CD4-positive, alpha-beta T cell treated with Interleukin-6 for 4 hours (primary cell): ENCODE data around the gene LRRC2.
"Not testable (repeated sequence)": the region's sequence is repeated elsewhere in the genome, so short reads cannot be mapped to it uniquely, and the experiment has no call there.

Experiments
- DNase-seq: peaks from one replicate; pipeline ENCODE4 v3.0.0-alpha.2; 2020; ENCODE audit warnings: mixed read lengths

The LRRC2 gene

DNA sequence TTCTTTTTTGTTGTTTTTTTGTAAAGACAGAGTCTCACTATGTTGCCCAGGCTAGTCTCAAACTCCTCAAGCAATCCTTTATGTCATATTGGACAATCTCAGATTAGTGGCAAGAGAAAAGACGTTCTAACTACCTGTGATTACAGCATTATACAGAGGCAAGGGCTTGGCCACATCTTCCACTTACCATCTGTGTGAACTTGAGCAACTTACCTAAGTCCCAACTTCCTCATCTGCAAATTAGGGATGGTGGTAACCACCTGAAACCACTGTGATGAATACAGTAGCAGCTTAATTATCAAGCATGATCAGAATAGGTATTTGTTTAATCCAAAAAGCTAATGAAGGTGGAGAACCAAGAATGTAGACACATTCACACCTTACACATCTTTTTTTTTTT is 16.1 kb downstream of the LRRC2 start:
- no peak for DNase-seq

DNA sequence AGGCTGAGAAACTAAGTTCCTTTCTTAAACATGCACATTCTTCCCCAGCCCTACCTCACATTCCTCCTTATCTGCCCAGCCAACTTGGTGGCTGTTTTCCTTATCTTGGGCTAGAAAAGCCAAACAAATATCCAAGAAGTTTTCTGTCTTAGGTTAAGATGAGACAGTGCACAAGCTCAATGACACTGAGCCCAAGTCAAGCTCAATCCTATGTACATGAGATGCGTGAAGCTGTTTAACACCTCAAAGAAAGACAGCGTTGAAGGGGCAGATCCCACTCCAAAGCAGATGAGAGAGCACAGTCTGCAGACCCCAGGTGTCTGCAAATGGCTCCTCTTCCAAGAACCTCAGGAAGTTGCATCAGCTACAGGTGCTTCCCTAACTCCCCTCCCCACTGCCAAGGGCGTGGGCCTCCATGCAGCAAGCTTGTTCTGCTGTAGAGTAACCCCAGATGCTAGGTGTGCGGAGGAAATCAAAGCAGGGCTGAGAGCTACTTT is 16.6 kb downstream of the LRRC2 start:
- DNase-seq, result no peak

DNA sequence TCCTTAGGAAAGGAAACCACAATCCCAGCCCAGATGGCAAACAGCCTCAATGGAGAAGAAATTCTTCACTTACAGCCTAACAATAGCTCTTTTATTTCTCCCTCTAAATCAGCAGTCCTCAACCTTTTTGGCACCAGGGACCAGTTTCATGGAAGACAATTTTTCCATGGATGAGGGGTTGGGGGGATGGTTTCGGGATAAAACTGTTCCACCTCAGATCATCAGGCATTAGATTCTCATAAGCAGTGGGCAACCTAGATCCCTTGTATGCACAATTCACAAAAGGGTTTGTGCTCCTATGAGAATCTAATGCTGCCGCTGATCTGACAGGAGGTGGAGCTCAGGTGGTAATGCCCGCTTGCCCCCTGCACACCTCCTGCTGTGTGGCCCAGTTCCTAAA is 17.5 kb downstream of the LRRC2 start:
- DNase-seq, result not testable (repeated sequence)

DNA sequence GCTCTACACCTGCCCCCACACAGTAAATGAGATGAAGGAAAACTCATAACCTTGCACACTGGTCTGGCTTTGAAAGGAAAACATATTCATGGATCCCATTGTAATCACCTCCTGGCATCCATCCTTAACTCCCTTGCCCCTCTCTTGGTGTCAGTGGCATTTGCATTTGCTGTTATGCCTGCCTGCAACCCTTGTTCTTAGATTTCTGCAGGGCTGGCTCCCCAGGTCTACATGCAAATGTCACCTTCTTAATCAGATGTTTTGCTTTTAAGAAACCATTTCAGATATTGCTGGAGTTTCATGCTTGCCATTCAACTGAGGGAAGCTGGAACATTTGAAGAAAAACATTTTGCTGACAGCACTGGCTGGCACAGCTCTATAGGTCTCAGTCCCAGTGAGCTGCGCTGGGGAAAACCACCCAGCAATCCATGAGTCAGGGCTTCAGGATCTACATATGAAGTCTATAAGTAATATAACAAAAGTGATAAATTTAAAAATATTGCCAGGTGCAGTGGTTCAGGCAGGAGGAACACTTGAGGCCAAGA is 19.1 kb downstream of the LRRC2 start:
- DNase-seq, result no peak

DNA sequence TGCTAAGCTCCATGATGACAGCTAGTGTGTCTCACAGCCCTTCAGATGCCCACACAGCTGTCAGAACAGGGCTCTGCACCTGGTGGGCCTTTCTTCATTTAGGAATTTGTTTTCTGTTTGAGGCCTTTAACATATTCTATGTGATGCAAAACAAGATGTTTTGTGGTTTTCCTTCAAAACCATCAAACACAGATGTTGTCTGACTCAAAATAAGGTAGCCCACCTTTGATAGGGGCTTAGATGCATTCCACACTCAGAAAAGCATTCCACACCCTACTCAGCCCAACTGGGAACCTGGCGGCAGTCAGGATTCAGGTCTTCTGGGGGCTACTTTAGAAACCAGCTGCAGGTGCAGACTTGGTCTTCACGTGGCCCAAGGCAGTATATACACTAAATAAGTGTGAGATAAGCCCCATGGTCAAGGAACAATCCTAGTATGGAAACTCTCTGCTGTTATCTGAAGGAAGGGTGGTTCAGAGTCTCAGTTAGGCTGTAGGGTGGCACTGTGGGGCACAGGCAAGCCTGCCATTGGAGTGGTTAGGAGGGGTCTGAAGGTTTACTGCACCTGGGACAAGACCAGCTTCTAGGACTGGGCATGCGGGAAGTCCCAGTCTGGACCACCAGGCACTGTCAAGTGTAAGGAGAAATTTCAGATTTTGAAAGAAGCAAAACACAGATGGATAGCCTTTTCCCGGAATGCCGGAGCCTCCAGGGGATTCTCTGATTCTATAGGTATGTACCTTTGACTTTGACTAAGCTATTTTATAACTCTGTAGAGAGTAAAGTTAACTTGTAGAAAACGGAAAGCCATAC is 20.1 kb downstream of the LRRC2 start:
- no peak for DNase-seq

DNA sequence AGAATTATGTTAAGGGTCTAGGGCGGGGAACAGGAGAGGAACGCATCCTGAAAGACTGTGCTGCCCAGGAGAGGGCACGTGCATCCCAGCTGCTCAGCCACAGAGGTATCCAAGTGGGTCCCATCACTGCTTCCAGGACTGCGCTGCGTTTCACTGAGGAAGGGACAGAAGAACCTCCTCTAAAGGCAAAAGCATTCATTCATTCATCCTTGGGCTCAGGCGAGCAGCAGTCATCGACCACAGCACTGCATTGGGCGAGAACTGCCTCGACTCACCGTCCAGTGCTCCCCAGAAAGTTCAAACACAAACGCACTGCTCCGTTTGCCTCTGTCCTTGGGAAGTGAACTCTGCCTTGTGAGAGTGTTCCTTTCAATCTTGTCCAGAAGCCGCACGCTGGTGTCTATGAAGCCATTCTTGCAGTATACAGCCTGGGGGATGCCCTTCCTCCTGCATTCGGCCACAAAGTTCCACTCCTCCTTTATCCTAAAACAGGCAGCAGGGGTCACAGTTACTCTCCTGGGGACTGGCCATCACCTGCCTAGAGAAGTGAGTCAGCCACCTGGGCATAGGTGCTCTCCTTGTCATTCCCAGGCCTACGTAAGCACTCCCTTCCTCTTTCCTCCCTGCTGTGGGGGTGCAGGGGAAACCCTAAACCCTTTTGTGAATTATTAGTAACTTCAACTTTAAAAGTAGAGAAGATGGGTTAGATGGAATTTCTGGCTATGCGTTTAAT is 21.2 kb downstream of the LRRC2 start:
- DNase-seq, result no peak

- DNase-seq, result no peak
Measured at GRCh38 chr3:46542801-46543201, 23.3 kb downstream of the LRRC2 start.

DNA sequence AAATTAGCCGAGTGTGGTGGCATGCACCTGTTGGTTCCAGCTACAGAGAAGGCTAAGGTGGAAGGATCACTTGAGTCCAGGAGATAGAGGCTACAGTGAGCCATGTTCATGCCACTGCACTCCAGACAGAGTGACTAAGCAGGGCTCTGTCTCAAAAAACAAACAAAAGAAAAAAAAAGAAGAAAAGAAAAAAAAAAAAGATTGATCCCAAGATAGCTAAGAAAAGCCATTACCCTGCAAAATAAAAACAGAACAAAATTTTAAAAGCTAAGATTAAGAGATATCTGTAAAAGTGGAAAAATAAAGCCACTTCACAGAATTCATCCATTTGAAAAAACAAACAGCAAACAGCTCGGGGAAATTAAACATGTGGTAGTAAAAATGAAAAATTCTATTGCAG is 23.8 kb downstream of the LRRC2 start:
- no peak for DNase-seq

DNA sequence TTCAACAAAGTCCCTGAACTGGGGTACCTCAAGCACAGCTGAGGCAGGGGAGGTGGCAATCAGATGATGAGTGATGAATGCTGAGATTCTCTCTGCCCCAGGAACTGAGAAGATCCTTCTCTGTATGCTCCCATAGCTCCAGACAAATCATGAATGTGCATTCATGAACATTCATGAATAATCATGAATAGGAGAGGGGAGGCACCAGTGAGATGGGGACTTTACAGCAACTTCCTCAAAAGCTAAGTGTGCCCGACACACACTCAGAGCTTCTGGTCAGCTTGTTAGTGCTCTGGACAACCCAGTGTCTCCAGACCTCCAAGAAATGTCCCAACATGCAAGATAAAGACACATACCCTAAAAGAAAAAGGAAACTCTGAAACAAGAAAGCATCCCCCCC is 24.3 kb downstream of the LRRC2 start:
- DNase-seq, result no peak

DNA sequence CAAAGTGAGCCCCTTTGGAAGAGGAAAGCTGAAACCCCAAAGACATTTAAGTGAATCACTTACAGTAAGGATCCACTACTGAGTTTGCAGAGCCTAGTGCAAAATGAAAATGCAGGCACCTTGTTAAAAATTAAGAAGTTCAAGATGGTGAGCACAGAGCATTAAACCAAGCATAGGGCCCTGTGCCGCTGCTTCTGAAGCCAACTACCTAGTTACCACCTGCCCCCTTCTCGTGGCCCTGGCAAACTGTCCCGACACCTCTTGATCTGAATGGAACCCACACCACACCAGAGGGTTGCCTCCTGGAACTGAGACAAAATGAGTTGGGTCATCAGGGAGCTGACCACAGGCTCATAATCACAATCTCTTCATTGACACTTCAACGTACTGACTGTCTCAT is 25.6 kb downstream of the LRRC2 start:
- no peak for DNase-seq

DNA sequence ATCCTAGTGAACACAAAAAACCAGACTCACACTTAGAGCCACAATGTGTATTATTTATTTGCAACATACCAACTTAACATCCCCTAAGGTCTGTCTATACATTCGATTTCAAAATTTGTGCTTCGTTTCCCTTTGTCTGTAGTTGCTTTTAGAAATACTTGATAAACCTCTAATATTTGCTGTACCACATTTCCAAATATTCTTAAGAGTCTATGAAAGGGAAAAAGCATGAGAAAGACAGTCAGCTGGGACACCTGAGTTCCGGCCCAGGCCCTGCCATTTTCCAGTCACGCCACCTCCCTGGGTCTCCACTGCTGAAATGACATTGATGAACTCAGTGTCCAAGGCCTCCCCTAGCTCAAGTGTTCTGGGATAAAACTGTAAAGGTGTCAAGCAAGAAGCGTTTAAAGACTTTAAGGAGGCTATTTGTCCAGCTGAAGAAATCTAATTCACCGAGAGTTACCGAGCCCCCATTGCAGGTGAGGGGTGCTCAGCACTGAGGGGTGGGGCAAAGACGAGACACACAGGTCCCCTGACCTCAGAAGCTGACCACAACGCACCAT is 26.6 kb downstream of the LRRC2 start:
- DNase-seq, result peak; percentile 27

GRCh38 chr3:46538803-46539442 is 27.2 kb downstream of the LRRC2 start:
- DNase-seq, result peak; percentile 94

- DNase-seq, result not testable (repeated sequence)
Measured at GRCh38 chr3:46538425-46538802, 27.7 kb downstream of the LRRC2 start.

GRCh38 chr3:46537779-46538178 is 28.3 kb downstream of the LRRC2 start:
- no peak for DNase-seq

DNA sequence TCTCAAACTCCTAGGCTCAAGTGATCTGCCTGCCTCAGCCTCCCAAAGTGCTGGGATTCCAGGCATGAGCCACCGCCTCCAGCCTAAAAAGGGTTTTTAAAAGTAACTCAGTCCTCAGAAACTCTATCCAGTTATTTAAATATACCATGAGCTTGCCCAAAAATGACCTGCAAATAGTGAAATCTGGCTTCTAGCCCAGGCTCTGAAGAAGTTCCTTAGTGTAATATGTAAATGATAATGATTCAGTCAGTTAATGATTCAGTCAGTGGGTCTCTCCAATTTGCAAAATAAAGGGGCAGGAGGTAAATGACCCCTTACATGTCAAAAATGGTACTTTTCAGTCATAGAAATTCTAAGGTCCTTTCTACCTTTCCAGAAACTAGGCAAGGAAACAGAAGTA is 28.8 kb downstream of the LRRC2 start:
- no peak for DNase-seq

DNA sequence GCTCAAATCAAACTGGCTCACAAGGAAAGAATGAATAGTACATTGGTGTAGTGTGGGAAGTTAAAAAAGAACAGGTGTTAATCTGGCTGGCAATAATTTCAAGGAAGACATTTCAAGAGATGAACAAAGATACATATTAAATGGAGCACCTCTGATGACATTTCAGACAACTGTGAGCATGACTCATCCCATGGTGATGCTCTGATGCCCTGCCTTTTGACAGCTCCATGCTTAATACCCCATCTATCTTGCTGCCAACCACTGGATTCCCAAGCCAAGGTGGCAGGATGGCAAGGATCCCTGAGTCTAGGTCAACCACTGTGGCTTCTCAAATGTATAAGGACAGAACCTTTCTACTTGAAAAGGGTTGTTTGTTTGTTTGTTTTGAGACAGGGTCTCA is 29.3 kb downstream of the LRRC2 start:
- DNase-seq, result peak; percentile 38

GRCh38 chr3:46535746-46536145 is 30.4 kb downstream of the LRRC2 start:
- no peak for DNase-seq

DNA sequence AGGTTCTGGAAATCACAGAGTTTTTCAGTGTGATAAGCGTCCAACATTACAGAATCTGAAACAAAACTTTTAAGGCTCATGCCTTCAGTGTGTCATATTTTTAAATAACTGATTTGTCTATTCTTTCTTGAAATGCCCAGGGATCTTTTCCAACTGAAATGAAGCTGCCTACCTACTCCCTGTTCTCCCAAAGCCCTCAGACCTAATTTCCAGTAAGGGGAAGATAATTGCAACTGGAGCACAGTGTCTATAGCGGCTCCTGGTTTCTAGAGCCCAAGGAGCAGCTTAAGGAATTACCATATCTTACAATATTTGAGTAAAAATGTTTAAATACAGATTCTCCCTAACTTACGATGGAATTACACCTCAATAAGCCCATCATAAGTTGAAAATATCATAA is 33.0 kb downstream of the LRRC2 start:
- no peak for DNase-seq

- no peak for DNase-seq
Measured at GRCh38 chr3:46527239-46527638, 38.9 kb downstream of the LRRC2 start.

GRCh38 chr3:46524832-46525231 is 41.3 kb downstream of the LRRC2 start:
- no peak for DNase-seq

DNA sequence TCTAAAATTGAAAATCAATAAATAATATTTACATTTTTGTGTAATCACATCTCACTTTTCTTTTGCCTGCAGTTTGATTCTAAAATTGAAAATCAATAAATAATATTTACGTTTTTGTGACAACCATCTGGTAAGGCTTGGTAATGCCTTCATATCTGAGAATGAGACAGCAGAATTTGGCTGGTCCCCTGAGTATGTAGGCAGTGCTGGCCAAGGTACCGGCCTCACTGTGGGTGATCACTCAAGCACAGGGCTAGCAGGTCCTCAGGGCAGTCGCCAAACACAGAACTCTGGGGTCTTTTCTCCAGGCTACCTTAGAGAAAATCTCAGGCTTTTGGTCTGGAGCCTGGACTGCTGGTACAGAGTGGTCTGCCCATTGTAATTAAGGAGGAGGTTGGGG is 42.1 kb downstream of the LRRC2 start:
- no peak for DNase-seq

GRCh38 chr3:46523556-46523955 is 42.5 kb downstream of the LRRC2 start:
- DNase-seq, result no peak

DNA sequence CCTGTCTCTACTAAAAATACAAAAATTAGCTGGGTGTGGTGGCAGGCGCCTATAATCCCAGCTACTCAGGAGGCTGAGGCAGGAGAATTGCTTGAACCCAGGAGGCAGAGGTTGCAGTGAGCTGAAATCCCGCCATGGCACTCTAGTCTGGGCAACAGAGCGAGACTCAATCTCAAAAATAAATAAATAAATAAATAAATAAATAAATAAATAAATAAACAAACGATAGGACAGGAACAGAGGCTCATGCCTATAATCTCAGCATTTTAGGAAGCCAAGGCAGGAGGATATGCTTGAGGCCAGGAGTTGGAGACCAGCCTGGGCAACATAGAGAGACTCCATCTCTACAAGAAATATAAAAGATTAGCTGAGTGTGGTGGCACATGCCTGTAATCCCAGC is 43.9 kb downstream of the LRRC2 start:
- DNase-seq, result not testable (repeated sequence)
